GM21576 (cell line): ENCODE data around the gene LIN37.

ENCODE experiments used
- ATAC-seq: cut with Tn5 transposase; IDR thresholded peaks from one replicate; pipeline ENCODE4 v1.9.1; 2021; ENCODE audit warnings: mild to moderate bottlenecking, moderate library complexity; ENCODE audit not compliant: unreplicated experiment

The LIN37 gene

GRCh38 chr19:35751839-35752745, 3.7 kb downstream of the LIN37 start:
- ATAC-seq, result no peak

DNA sequence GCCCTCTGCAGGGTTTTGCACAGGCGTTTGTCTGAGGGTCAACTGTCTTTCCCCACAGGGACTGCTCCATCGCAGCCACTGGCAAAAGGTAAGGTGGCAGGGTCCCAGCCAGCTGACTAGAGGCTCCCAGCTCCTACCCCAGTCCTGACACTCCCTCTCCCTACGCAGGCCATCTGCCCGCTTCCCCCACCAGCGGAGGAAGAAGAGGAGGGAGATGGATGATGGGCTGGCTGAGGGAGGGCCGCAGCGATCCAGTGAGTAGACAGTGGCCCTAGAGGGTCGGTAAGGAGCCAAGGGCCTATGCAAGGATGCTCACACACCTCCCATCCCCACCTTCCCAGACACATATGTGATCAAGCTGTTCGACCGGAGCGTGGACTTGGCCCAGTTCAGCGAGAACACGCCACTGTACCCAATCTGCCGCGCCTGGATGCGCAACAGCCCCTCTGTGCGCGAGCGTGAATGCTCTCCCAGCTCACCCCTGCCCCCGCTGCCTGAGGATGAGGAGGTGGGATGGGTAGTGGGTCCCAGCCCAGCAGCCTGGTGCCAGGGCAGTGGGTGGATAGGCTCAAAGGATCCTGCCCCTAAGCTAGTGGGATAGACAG, 4.5 kb downstream of the LIN37 start:
- ATAC-seq, result no peak

DNA sequence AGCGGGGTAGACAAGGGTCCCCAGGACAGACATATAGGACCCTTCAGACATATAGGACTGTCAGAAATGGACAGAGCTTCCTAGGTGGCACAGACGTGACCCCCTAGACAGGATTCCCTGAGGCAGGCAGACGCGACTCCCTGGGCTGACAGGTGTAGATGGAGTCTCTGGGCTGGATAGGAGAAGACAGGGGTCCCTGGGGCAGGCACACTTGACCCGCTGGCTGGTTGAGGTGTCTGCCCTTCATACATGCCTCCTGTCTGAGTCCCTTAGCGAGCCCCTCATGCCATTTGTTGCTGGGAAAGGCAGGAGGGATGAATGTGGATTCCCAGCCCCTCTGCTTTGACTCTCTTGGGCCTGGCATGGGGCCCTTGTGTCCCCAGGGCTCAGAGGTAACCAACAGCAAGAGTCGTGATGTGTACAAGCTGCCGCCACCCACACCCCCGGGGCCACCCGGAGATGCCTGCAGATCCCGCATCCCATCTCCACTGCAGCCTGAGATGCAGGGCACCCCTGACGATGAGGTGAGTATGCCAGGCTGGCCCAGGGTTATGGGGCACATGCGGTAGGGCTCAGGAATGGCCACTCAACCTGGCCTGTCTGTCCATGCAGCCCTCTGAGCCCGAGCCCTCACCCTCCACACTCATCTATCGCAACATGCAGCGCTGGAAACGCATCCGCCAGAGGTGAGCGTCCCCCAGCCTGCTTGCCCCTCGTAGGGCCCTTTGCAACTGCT, 5.4 kb downstream of the LIN37 start:
- ATAC-seq, result no peak

DNA sequence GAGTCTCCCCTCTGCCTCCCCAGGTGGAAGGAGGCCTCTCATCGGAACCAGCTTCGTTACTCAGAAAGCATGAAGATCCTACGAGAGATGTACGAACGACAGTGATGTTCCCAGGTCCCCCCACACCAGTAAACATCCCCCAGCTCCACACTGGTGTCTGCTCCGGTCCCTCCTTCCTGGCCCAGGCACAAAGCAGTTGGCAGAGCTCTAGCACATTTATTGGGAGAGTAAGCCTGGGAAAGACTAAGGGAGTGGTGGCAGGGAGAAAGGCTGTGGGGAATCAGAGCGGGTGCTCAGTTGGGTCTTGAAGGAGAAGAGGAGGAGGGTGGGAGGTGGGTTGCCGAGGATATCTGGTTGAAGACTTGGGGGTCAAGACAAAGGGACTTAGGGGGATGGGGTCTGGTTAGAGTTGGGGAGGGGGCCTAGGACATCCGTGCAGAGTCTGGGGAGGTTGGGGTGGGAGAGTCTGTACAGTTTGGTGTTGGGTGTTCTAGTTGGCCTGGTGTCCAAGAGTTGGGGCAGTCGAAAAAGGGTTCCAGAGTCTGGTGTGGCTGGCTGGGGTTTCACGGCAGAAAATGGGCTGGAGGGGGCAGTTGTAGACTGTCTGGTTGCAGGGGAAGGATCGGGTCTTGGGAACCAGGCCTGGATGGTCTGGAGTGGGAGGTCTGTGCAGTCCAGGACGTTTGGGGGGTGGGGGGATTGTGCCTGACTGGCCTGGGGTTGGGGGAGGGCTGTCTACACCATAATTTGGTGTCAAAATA, 6.2 kb downstream of the LIN37 start:
- no peak for ATAC-seq

DNA sequence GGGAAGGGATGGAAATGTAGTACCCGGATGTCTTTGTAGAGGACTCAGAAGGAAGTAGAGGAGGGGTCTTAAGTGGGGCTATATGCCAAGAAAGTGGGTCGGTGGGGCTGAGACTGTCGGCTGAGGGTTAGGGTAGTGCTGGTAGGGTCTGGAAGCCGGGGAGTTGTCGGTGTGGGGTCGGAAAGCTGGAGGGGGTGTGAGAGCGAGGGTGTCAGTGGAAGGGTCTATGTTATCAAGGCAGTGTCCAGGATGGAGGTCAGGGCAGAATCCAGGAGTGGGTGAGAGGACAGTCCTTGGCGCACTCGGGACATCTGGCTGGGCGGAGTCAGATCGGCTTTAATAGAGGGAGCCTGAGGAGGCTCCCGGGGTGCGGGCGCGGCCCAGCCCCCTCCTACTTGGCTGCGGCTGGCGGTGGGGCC, 6.8 kb downstream of the LIN37 start:
- ATAC-seq, result no peak

GRCh38 chr19:35755550-35756376, 7.4 kb downstream of the LIN37 start:
- ATAC-seq, result no peak

DNA sequence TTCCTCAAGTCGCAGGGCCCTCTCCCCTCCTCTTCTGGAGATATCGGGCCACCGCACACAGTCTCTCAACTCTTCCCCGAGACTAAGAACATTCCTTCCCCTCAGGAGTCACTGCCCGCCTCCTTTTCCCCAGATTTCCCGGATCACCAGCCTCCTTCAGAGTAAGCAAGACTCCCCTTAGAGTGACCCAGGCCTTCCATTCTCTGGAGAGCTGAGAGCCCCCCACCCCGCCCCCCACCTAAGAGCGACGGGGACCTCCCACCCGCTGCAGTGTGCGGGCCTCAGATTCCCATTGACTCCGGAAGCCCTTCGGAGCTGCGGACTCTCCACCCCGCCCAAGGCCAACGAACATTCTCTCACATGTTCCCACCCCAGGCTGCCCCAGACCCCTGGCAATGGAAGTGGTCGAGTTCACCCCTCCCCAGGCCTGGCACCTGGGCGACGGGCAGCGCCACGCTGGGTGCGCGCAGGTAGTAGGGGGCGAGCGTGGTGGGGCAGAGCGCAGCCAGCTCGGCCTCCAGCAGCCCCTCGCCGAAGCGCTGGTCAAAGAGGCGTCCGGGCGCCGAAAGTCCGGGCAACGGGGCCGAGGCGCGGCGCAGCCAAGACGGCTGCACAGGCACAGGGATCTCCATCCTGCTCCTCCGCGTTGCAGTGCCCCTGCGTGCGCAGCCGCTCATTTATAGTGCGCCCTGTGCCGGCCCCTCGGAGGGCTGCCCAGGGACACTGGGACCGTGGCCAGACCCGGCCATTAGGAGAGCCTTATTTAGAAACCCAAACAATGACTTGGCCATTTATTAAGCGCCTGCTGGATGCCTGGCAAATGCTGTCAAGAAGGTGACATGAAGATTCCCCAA, 8.2 kb downstream of the LIN37 start, which contains the start of gene HSPB6:
TSS of gene HSPB6 (minus strand) at position 653 of the 854 bp plus-strand sequence. CDS start at position 632, 21 bp downstream.
- no peak for ATAC-seq

GRCh38 chr19:35757231-35757748, 8.9 kb downstream of the LIN37 start:
- no peak for ATAC-seq

DNA sequence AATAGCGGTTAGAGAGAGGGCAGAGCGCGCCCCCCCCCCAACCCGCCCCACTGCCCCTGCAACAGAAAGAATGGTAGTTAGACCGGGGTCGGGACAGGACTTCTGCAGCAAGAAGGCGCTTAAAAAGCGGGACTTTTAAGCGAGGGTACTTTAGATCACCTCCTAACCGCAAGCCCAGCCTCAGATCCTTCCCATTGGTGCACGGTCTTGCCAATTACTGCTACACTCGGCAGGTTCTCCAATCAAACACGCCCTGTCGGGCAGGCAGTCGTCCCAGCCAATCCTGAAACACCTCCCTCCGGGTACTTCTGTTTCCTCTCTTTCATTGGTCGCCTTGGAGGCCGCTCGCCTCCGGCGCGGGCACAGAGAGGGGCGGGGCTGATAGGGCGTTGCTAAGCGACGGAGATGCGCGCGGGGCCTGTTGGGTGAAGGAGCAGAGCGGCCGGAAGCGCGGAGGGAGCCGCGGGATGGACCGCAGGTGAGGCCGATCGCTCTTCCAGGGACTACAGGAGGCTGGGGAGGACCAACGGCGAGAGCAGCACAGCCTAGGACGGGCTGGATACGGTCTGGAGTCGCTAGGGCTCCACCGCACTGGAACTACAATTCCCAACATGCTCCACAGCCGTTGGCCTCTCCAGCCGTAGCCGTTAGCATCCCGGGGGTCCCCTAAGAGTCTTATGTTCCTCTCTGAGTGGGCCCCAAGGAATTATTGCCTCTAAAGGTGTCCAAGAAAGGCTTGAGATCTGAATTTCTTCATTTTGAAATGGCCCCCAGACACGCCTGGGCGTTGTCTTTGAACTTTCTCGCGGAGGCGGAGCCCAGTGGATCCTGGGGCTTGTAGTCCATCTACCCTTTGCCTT, 9.6 kb downstream of the LIN37 start, which contains the start of gene PROSER3:
TSS of gene PROSER3 (plus strand) at position 428 of the 860 bp plus-strand sequence. CDS start at position 468, 40 bp downstream.
- ATAC-seq, result peak; percentile 90

DNA sequence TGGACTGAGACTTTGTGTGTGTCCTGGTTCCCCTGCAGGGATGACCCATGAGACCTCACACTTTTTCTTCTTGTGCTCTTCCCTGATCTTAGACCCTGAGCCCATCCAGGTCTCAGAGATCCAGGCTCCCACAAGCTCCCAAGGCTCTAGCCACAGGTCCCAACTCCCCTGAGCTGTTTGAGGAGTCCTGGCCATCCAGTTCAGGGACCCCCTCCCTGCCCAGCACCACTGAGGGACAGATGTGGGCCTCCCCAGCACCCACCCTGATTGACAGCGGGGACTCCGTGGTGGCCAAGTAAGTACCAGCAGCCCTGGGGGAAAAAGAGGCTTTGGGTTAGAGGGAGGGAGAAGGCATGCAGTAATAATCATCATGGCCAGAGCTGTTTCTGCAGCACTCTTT, 11.3 kb downstream of the LIN37 start:
- no peak for ATAC-seq

DNA sequence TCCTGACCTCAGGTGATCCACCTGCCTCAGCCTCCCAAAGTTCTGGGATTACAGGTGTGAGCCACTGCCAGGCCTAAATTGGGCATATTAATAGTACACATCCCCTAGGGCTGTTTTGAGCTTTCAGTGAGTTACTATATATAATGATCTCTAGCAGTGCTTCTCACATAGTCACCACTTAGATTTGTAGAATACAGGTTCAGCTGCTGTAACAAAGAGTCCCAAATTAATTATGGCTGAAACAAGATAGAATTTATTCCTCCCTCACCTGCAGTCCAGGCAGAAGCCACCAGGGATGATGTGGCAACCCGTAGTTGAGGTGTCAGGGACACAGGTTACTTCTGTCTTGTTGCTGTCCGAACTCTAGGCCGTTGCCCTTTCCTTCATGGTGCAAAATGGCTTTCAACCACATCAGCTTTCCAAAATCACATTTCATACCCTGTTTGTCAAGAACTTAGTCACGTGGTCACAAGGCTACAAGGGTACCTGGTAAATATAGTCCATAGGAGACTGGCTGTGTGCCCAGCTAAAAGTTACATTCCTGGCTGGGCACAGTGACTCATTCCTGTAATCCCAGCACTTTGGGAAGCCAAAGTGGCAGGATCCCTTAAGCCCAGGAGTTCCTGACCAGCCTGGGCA, 12.5 kb downstream of the LIN37 start:
- no peak for ATAC-seq

DNA sequence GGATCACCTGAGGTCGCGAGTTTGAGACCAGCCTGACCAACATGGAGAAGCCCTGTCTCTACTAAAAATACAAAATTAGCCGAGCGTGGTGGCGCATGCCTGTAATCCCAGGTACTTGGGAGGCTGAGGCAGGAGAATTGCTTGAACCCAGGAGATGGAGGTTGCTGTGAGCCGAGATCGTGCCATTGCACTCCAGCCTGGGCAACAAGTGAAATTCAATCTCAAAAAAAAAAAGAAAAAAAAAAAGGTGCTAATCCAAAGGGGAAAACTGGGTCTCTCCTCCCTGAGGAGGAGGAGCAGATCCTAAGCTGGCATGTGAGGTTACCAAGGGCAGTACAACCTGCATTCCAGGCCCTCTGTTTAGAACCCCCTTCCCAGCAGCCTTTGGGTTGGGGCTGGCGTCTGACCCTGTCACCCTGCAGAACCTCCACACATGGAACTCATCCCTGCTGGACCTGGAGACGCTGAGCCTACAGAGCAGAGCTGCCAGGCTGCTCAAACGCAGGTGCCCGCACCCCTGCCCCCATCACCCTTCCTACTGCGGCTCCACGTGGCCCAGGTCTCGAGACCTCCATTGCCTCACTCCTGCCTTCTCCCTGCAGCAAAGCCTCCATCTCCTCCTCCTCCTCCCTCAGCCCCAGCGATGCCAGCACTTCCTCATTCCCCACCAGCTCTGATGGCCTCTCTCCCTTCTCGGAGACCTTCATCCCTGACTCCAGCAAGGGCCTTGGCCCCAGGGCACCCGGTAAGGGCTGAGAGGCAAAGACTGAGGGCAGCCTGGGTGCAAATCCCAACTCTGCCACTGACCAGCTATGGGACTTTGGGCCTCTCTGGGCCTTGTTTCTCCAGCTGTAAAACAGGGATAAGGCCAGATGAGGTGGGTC, 16.3 kb downstream of the LIN37 start:
- ATAC-seq, result no peak

- no peak for ATAC-seq
These were observed 18.3 kb downstream of the LIN37 start for GRCh38 chr19:35766571-35767104.

- no peak for ATAC-seq
These were observed 19.1 kb downstream of the LIN37 start for GRCh38 chr19:35767288-35768081.

DNA sequence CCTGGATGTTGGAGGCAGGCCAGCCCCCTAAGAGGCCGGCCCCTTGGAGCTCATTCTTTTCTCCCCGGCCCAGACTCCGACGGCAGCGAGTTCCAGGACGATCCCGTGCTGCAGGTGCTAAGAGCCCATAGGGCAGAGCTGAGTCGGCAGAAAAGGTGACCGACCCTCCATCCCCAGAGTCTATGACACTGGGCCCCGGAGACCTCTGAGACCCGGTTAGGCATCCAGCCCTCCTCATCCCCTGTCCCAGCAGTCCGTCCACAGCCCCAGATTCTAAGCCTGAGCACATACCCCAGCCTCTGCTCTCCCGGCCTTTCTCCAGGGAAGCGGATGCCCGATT, 19.7 kb downstream of the LIN37 start:
- ATAC-seq, result no peak
